ENCODE measurements around the gene MUC4. TPM values are rescaled to one million over a fixed set of nuclear protein-coding genes. Genes with fewer than 3 reads are reported as not detected.

The MUC4 gene
- total and polyA plus RNA-seq, 10 of the 15 experiments (the other 5 are each of a cell fraction or from before 2014, with no cell fraction given) = 0.02 to 0.46 (median 0.27) TPM; not detected in 4

DNA sequence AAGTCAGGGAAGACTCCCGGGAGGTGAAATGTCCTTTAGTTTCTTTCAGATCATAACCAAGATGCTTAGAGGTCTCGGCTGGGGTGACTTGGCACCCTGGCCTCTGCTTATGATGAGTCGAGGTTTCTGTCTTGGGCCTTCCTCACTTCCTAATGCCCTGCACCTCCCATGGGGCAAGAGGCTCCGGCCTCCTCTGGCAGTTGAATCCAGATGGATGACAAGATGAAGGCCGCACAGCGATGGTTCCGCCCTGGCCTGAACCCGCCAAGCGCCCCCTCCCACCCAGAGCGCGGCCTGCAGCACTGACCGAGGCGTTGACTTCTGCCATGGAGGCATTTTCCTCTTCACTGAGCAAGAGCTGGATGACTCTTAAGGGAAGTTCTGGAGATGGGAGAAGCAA lies 59.7 kb downstream of the MUC4 start:
- ATAC-seq (no peak), DNase-seq (ENCODE audit: low read depth, low spot score) (no peak), FAIRE-seq (no peak)
- Histone ChIP-seq H3K4me3 (no peak overlapping the region), H3K4me2 (ENCODE audit: control insufficient read depth, insufficient read depth) (no peak overlapping the region), H3K9me3 (replicated peaks; ENCODE audit: control insufficient read depth, insufficient read depth, low read length) (no peaks in the 10 kb centered on the region), H3K79me2 (ENCODE audit: control insufficient read depth, insufficient read depth, low read length) (no peaks in the 10 kb centered on the region), H3K27ac (ENCODE audit: control insufficient read depth, insufficient read depth) (no peak overlapping the region), H4K20me1 (ENCODE audit: control insufficient read depth, insufficient read depth) (no peaks in the 10 kb centered on the region), H2AFZ (ENCODE audit: control insufficient read depth, low read depth, low read length) (no peak overlapping the region), H3K36me3 (ENCODE audit: control insufficient read depth in 2 of 2, insufficient read depth in 2 of 2, low read length in 1 of 2) (no peaks in the 10 kb centered on the region), H3K27me3 (replicated peaks in 1 of 2; ENCODE audit: control insufficient read depth in 2 of 2, insufficient read depth in 2 of 2, low read length in 1 of 2) (no peaks in the 10 kb centered on the region; a peak in 2 of 4 replicates), H3K9ac (ENCODE audit: control insufficient read depth, insufficient read depth, low read length) (no peak overlapping the region), H3K4me1 (ENCODE audit: control insufficient read depth, insufficient read depth, low read length) (no peaks in the 10 kb centered on the region)
- in situ Hi-C loops (cut with MboI) (loop anchor here (10.0 kb wide), 1 partner anchor 63 kb away; the partner anchor contains the start of gene MUC4), intact Hi-C loops (cut with micrococcal nuclease; ENCODE audit: unreplicated experiment) (no loop called here)
- 50% methylated on average over 13 of the region's 13 CpGs for WGBS (ENCODE audit: insufficient coverage, insufficient replicate concordance, low lambda C conversion rate, missing lambda C conversion rate)
- CTCF ChIA-PET = no interaction called here
- POLR2A ChIA-PET = no interaction called here
- BruUV-seq (replicated peaks) = no TSS peak
- SMC1A ChIA-PET (ENCODE audit: uncharacterized antibody, unreplicated experiment) = no interaction called here
- RAD21 ChIA-PET (ENCODE audit: unreplicated experiment) = no interaction called here
- TF ChIP-seq MLLT1 (IDR thresholded peaks at IDR 0.05) = no peak
- TF ChIP-seq, protein P1, sequence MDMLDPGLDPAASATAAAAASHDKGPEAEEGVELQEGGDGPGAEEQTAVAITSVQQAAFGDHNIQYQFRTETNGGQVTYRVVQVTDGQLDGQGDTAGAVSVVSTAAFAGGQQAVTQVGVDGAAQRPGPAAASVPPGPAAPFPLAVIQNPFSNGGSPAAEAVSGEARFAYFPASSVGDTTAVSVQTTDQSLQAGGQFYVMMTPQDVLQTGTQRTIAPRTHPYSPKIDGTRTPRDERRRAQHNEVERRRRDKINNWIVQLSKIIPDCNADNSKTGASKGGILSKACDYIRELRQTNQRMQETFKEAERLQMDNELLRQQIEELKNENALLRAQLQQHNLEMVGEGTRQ (IDR thresholded peaks at IDR 0.05; ENCODE audit: borderline replicate concordance, low read depth, low read length) = no peak
- TF ChIP-seq BHLHE40 (IDR thresholded peaks at IDR 0.05; ENCODE audit: borderline replicate concordance in 1 of 2, low read depth in 2 of 2, low read length in 1 of 2) = no peak
- no peak for TF ChIP-seq MEF2A (IDR thresholded peaks at IDR 0.05; ENCODE audit: insufficient read depth, low read depth, low read length)
- TF ChIP-seq SKIL (IDR thresholded peaks at IDR 0.05; ENCODE audit: low read depth, poor library complexity, severe bottlenecking) = no peak
- TF ChIP-seq, protein P2, sequence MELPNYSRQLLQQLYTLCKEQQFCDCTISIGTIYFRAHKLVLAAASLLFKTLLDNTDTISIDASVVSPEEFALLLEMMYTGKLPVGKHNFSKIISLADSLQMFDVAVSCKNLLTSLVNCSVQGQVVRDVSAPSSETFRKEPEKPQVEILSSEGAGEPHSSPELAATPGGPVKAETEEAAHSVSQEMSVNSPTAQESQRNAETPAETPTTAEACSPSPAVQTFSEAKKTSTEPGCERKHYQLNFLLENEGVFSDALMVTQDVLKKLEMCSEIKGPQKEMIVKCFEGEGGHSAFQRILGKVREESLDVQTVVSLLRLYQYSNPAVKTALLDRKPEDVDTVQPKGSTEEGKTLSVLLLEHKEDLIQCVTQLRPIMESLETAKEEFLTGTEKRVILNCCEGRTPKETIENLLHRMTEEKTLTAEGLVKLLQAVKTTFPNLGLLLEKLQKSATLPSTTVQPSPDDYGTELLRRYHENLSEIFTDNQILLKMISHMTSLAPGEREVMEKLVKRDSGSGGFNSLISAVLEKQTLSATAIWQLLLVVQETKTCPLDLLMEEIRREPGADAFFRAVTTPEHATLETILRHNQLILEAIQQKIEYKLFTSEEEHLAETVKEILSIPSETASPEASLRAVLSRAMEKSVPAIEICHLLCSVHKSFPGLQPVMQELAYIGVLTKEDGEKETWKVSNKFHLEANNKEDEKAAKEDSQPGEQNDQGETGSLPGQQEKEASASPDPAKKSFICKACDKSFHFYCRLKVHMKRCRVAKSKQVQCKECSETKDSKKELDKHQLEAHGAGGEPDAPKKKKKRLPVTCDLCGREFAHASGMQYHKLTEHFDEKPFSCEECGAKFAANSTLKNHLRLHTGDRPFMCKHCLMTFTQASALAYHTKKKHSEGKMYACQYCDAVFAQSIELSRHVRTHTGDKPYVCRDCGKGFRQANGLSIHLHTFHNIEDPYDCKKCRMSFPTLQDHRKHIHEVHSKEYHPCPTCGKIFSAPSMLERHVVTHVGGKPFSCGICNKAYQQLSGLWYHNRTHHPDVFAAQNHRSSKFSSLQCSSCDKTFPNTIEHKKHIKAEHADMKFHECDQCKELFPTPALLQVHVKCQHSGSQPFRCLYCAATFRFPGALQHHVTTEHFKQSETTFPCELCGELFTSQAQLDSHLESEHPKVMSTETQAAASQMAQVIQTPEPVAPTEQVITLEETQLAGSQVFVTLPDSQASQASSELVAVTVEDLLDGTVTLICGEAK (IDR thresholded peaks at IDR 0.05; ENCODE audit: borderline replicate concordance) = no peak
- TF ChIP-seq, protein P3, sequence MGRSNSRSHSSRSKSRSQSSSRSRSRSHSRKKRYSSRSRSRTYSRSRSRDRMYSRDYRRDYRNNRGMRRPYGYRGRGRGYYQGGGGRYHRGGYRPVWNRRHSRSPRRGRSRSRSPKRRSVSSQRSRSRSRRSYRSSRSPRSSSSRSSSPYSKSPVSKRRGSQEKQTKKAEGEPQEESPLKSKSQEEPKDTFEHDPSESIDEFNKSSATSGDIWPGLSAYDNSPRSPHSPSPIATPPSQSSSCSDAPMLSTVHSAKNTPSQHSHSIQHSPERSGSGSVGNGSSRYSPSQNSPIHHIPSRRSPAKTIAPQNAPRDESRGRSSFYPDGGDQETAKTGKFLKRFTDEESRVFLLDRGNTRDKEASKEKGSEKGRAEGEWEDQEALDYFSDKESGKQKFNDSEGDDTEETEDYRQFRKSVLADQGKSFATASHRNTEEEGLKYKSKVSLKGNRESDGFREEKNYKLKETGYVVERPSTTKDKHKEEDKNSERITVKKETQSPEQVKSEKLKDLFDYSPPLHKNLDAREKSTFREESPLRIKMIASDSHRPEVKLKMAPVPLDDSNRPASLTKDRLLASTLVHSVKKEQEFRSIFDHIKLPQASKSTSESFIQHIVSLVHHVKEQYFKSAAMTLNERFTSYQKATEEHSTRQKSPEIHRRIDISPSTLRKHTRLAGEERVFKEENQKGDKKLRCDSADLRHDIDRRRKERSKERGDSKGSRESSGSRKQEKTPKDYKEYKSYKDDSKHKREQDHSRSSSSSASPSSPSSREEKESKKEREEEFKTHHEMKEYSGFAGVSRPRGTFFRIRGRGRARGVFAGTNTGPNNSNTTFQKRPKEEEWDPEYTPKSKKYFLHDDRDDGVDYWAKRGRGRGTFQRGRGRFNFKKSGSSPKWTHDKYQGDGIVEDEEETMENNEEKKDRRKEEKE (IDR thresholded peaks at IDR 0.05) = no peak
- TF ChIP-seq PKNOX1 (IDR thresholded peaks at IDR 0.05) = no peak
- TF ChIP-seq BACH1 (IDR thresholded peaks at IDR 0.05; ENCODE audit: borderline replicate concordance) = no peak
- TF ChIP-seq PML (IDR thresholded peaks at IDR 0.05; ENCODE audit: low read length) = no peak

Measured in GM12878 (cell line).